Endothelial cell of umbilical vein (primary cell): ENCODE results near the gene NUP107. TPM values are rescaled to one million over a fixed set of nuclear protein-coding genes. Genes with fewer than 3 reads are reported as not detected.

Experiments used
- BruUV-seq: library from RNA; stranded (reverse); fragments of 400-500 nt; replicated peaks from 2 replicates; lab custom pipeline; 2021; lab: Mats Ljungman, UMichigan
- CTCF ChIA-PET: fragments of 300-600, 350-600 bp; sonication (Branson Sonifier 250); formaldehyde crosslinking; loops from one replicate; lab custom pipeline; 2021; ENCODE audit warnings: antibody characterized with exemption, inconsistent platforms; lab: Charles Lee
- POLR2A ChIA-PET: fragments of 300-600, 350-600 bp; sonication (Branson Sonifier 250); formaldehyde crosslinking; loops from one replicate; lab custom pipeline; 2021; ENCODE audit warnings: antibody characterized with exemption, inconsistent platforms; lab: Charles Lee
- DNase-seq: peaks from one replicate; pipeline ENCODE4 v3.0.0-alpha.2; 2011; ENCODE audit warnings: low read depth, low spot score
- FAIRE-seq: peaks from 2 replicates; lab custom pipeline; 2011; peaks lifted over from hg19 to GRCh38; lab: Jason Lieb, UNC
- H2AFZ ChIP-seq: 2 replicates; pipeline ENCODE4 v1.6.0; 2012; ENCODE audit warnings: low read depth, low read length, control low read depth, inconsistent platforms
- H3K27ac ChIP-seq: 2 replicates; pipeline ENCODE4 v1.5.1; 2011; ENCODE audit warnings: low read depth, mild to moderate bottlenecking, control low read depth, low read length, moderate library complexity; ENCODE audit not compliant: insufficient read depth
- H3K27me3 ChIP-seq, 2 experiments: 2 replicates each; pipeline versions ENCODE4 v1.6.0 to v1.6.1; 2011; ENCODE audit warnings: low read length in 2 of 2, mixed read lengths in 1 of 2; ENCODE audit not compliant: control insufficient read depth in 2 of 2, insufficient read depth in 2 of 2
- H3K36me3 ChIP-seq, 2 experiments: 2 replicates in 1 of 2; 3 replicates in 1 of 2; pipeline ENCODE4 v1.5.1; 2011; ENCODE audit warnings: low read length in 2 of 2, mild to moderate bottlenecking in 1 of 2, moderate library complexity in 1 of 2; ENCODE audit not compliant: control insufficient read depth in 2 of 2, insufficient read depth in 2 of 2; ENCODE audit errors: extremely low read depth in 1 of 2
- H3K4me1 ChIP-seq: 3 replicates; pipeline ENCODE4 v1.5.1; 2011; ENCODE audit warnings: mild to moderate bottlenecking, low read length; ENCODE audit not compliant: control insufficient read depth, insufficient read depth; ENCODE audit errors: extremely low read depth
- H3K4me2 ChIP-seq: 2 replicates; pipeline ENCODE4 v1.6.1; 2011; ENCODE audit warnings: low read length, control low read depth, mixed read lengths; ENCODE audit not compliant: insufficient read depth
- H3K4me3 ChIP-seq, 3 experiments: fragments of 200-600 bp in 1 of 3; sonication (generic), shearing (Covaris generic) in 1 of 3; replicated peaks in 1 of 3; 2 replicates each; pipeline ENCODE4 v1.5.1; 2011 to 2016; ENCODE audit warnings: control low read depth in 3 of 3, low read length in 3 of 3, mild to moderate bottlenecking in 2 of 3, inconsistent platforms in 1 of 3, low read depth in 1 of 3, moderate library complexity in 1 of 3; ENCODE audit not compliant: insufficient read depth in 1 of 3
- H3K79me2 ChIP-seq: 2 replicates; pipeline ENCODE4 v1.6.0; 2012; ENCODE audit warnings: low read length, inconsistent platforms; ENCODE audit not compliant: control insufficient read depth, insufficient read depth
- H3K9ac ChIP-seq: replicated peaks from 2 replicates; pipeline ENCODE3; 2011; ENCODE audit warnings: low read length, control low read depth; ENCODE audit not compliant: insufficient read depth; ENCODE audit errors: extremely low read depth
- H3K9me1 ChIP-seq: replicated peaks from 3 replicates; pipeline ENCODE4 v1.6.0; 2011; ENCODE audit warnings: mild to moderate bottlenecking, low read length; ENCODE audit not compliant: control insufficient read depth, insufficient read depth; ENCODE audit errors: extremely low read depth
- H3K9me3 ChIP-seq: replicated peaks from 2 replicates; pipeline ENCODE4 v1.5.1; 2012; ENCODE audit warnings: low read length, inconsistent platforms; ENCODE audit not compliant: control insufficient read depth, insufficient read depth
- H4K20me1 ChIP-seq: replicated peaks from 2 replicates; pipeline ENCODE3; 2011; ENCODE audit warnings: mild to moderate bottlenecking, low read length; ENCODE audit not compliant: control insufficient read depth, insufficient read depth; ENCODE audit errors: extremely low read depth
- EZH2 ChIP-seq: IDR thresholded peaks from 2 replicates; pipeline ENCODE4 v1.6.1; 2012; ENCODE audit warnings: borderline replicate concordance, low read depth, mild to moderate bottlenecking, moderate library complexity, low read length, inconsistent platforms; ENCODE audit not compliant: severe bottlenecking
- FOS ChIP-seq: IDR thresholded peaks from 2 replicates; pipeline ENCODE4 v1.6.1; 2011; ENCODE audit warnings: mild to moderate bottlenecking, low read length, moderate library complexity, borderline replicate concordance; ENCODE audit not compliant: insufficient read depth
- GATA2 ChIP-seq: IDR thresholded peaks from 2 replicates; pipeline ENCODE4 v1.7.0; 2011; ENCODE audit warnings: low read depth, mild to moderate bottlenecking, moderate library complexity, mixed read lengths, low read length; ENCODE audit not compliant: insufficient read length, insufficient read depth
- JUN ChIP-seq: IDR thresholded peaks from 2 replicates; pipeline ENCODE4 v1.6.1; 2011; ENCODE audit warnings: borderline replicate concordance, low read depth; ENCODE audit not compliant: insufficient read length, insufficient read depth
- MYC ChIP-seq: IDR thresholded peaks from one replicate; pipeline ENCODE4 v1.6.1; 2011; ENCODE audit warnings: mild to moderate bottlenecking, low read depth, low read length
- POLR2A ChIP-seq: IDR thresholded peaks from 2 replicates; pipeline ENCODE4 v1.6.1; 2012; ENCODE audit warnings: low read depth, mild to moderate bottlenecking, control low read depth, low read length
- POLR2AphosphoS5 ChIP-seq: IDR thresholded peaks from 2 replicates; pipeline ENCODE4 v1.6.1; 2012; ENCODE audit warnings: low read depth, mild to moderate bottlenecking, control low read depth, low read length, moderate library complexity; ENCODE audit not compliant: insufficient read depth
- dilution Hi-C: fragments of 300-500 bp; cut with MboI; formaldehyde crosslinking; loops from one replicate; pipeline ENCODE4 v1.15.0; 2019; ENCODE audit warnings: low sequenced_read_pairs; ENCODE audit not compliant: extremely low pct_ligation_motif_present
- intact Hi-C: fragments of 100-400 bp; cut with micrococcal nuclease; formaldehyde crosslinking; loops from one replicate; pipeline ENCODE4 v1.10.0; 2022
- polyA plus RNA-seq, 4 experiments: library from polyadenylated mRNA; depleted of rRNA in 3 of 4; stranded (reverse) in 3 of 4; unstranded in 1 of 4; fragments of >200 nt; gene quantifications; 2 replicates each; pipeline versions ENCODE4 v1.2.1 to v1.2.3, GENCODE V29; 2011 to 2012; ENCODE audit warnings: missing spikeins in 1 of 4
- total RNA-seq: library from RNA; stranded (reverse); gene quantifications from 2 replicates; pipeline ENCODE4 v1.2.3, GENCODE V29; 2021
- TF ChIP-seq, protein P1 (sequence below), 2 donors: IDR thresholded peaks; 1 replicate in 1 of 2; 2 replicates in 1 of 2; pipeline ENCODE4 v1.5.1; 2011; ENCODE audit warnings: low read length in 2 of 2, mild to moderate bottlenecking in 2 of 2, moderate library complexity in 2 of 2, control low read depth in 1 of 2, inconsistent platforms in 1 of 2, low read depth in 1 of 2; ENCODE audit not compliant: insufficient read depth in 1 of 2; ENCODE audit errors: extremely low read depth in 1 of 2
- TF ChIP-seq, protein P2 (sequence below): IDR thresholded peaks from 2 replicates; pipeline ENCODE4 v1.6.1; 2011; ENCODE audit not compliant: insufficient read depth, insufficient read length

Gene NUP107
- total and polyA plus RNA-seq, 2 donors (not counting 3 experiments of a cell fraction or from before 2014, with no cell fraction given), result 24.0 to 78.7 TPM

DNA sequence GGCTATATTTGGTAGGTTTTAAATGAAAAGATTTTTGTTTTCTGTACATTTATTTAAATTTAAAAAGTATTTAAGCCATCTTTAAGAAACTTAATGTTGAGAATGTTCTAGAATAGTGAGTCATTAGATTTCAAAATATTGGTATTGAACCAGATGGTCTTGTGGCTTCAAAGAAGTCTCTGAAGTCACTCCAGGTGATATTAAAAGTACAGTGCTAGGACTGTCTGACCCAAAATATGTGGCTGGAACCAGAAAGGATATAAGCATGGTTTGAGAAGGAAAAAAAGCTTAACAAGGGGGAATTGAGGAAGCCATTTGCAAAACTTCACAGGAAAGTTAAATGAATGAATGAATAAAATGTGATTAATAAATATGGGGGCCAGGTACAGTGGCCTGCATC, 92.5 kb downstream of the NUP107 start:
- H3K4me3 ChIP-seq, result no peak overlapping the region
- H3K9me1 ChIP-seq, result no peaks in the 10 kb centered on the region
- no peak for FAIRE-seq
- no peak for TF ChIP-seq EZH2
- no peak for TF ChIP-seq POLR2A
- no peak for TF ChIP-seq FOS
- no peak for TF ChIP-seq POLR2AphosphoS5
- no peak for TF ChIP-seq GATA2
- no peak for TF ChIP-seq MYC
- TF ChIP-seq, protein P1, sequence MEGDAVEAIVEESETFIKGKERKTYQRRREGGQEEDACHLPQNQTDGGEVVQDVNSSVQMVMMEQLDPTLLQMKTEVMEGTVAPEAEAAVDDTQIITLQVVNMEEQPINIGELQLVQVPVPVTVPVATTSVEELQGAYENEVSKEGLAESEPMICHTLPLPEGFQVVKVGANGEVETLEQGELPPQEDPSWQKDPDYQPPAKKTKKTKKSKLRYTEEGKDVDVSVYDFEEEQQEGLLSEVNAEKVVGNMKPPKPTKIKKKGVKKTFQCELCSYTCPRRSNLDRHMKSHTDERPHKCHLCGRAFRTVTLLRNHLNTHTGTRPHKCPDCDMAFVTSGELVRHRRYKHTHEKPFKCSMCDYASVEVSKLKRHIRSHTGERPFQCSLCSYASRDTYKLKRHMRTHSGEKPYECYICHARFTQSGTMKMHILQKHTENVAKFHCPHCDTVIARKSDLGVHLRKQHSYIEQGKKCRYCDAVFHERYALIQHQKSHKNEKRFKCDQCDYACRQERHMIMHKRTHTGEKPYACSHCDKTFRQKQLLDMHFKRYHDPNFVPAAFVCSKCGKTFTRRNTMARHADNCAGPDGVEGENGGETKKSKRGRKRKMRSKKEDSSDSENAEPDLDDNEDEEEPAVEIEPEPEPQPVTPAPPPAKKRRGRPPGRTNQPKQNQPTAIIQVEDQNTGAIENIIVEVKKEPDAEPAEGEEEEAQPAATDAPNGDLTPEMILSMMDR (IDR thresholded peaks at IDR 0.05; ENCODE audit: extremely low read depth in 1 of 2, insufficient read depth in 1 of 2, low read depth in 1 of 2, low read length in 2 of 2), result no peak
- TF ChIP-seq JUN, result no peak
- TF ChIP-seq, protein P2, sequence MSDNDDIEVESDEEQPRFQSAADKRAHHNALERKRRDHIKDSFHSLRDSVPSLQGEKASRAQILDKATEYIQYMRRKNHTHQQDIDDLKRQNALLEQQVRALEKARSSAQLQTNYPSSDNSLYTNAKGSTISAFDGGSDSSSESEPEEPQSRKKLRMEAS, result no peak
- ChIA-PET POLR2A (no interaction called here), CTCF (interaction anchor here (1.2 kb wide), 1 partner anchor 8 kb away, joined by 3 read pairs; no protein-coding TSS in a partner anchor)
- no peak overlapping the region for H2AFZ ChIP-seq
- no peaks in the 10 kb centered on the region for H3K27me3 ChIP-seq
- no peaks in the 10 kb centered on the region for H3K4me1 ChIP-seq
- BruUV-seq, result no TSS peak
- DNase-seq, result no peak
- H3K79me2 ChIP-seq, result no peaks in the 10 kb centered on the region
- H4K20me1 ChIP-seq, result no peaks in the 10 kb centered on the region
- H3K9ac ChIP-seq, result no peak overlapping the region
- H3K36me3 ChIP-seq, result no peaks in the 10 kb centered on the region
- H3K9me3 ChIP-seq, result no peaks in the 10 kb centered on the region
- intact Hi-C loops, result no loop called here
- no peak overlapping the region for H3K27ac ChIP-seq
- dilution Hi-C loops, result no loop called here
- H3K4me2 ChIP-seq, result no peak overlapping the region
